Breast epithelium (tissue), 3 donors: ENCODE data around the gene PIK3CB.

Experiments
- POLR2A ChIP-seq: fragments of 450-650 bp; IDR thresholded peaks from one replicate; pipeline ENCODE4 v1.6.1; 2016; ENCODE audit warnings: antibody characterized with exemption, mild to moderate bottlenecking, moderate library complexity
- POLR2AphosphoS5 ChIP-seq, 3 donors: sonication (generic); formaldehyde crosslinking; IDR thresholded peaks; one replicate each; pipeline ENCODE4 v1.6.1; 2017; ENCODE audit warnings: antibody characterized with exemption in 3 of 3
- TF ChIP-seq, protein P1 (sequence below), 3 donors: fragments of 450-650 bp; IDR thresholded peaks; one replicate each; pipeline ENCODE4 v1.5.1; 2016 to 2017; ENCODE audit warnings: antibody characterized with exemption in 3 of 3, mild to moderate bottlenecking in 3 of 3, moderate library complexity in 3 of 3

GRCh38 chr3:138705675-138706074, 129.1 kb downstream of the PIK3CB start:
- no peak for TF ChIP-seq POLR2A
- TF ChIP-seq, protein P1, sequence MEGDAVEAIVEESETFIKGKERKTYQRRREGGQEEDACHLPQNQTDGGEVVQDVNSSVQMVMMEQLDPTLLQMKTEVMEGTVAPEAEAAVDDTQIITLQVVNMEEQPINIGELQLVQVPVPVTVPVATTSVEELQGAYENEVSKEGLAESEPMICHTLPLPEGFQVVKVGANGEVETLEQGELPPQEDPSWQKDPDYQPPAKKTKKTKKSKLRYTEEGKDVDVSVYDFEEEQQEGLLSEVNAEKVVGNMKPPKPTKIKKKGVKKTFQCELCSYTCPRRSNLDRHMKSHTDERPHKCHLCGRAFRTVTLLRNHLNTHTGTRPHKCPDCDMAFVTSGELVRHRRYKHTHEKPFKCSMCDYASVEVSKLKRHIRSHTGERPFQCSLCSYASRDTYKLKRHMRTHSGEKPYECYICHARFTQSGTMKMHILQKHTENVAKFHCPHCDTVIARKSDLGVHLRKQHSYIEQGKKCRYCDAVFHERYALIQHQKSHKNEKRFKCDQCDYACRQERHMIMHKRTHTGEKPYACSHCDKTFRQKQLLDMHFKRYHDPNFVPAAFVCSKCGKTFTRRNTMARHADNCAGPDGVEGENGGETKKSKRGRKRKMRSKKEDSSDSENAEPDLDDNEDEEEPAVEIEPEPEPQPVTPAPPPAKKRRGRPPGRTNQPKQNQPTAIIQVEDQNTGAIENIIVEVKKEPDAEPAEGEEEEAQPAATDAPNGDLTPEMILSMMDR (IDR thresholded peaks at IDR 0.05): no peak
- no peak for TF ChIP-seq POLR2AphosphoS5 (IDR thresholded peaks at IDR 0.05)
